H1 (cell line): ENCODE results near the gene HERC3. TPM values are rescaled to one million over a fixed set of nuclear protein-coding genes. Genes with fewer than 3 reads are reported as not detected.

Experiments
- ASH2L ChIP-seq: fragments of 200-600, 300-600 bp; sonication (generic); IDR thresholded peaks from one replicate; pipeline ENCODE4 v1.7.1; 2017; ENCODE audit warnings: low read length
- JUND ChIP-seq: IDR thresholded peaks from 2 replicates; pipeline ENCODE4 v1.6.1; 2011; ENCODE audit warnings: mild to moderate bottlenecking, improper control_type of control experiment, low read length
- polyA plus RNA-seq, 7 experiments: library from polyadenylated mRNA; depleted of rRNA in 3 of 7; stranded (reverse) in 5 of 7; unstranded in 2 of 7; fragments of >200 nt in 5 of 7; fragments of 200-250 nt in 2 of 7; gene quantifications; 1 replicate in 5 of 7; 2 replicates in 1 of 7; 4 replicates in 1 of 7; pipeline versions ENCODE4 v1.2.1 to v1.2.3, GENCODE V29; 2011 to 2013; ENCODE audit warnings: missing spikeins in 2 of 7, mixed read lengths in 2 of 7
- total RNA-seq: library from RNA; stranded (reverse); fragmentation: NEBNext Ultra II Directional; extraction: Animal tissue kit (Norgen Biotek cat#: 25700); gene quantifications from 2 replicates; pipeline ENCODE4 v1.2.1, GENCODE V29; 2021

Gene HERC3
- total and polyA plus RNA-seq, 2 of the 8 experiments (the other 6 are each of a cell fraction or from before 2014, with no cell fraction given), result 1.4 to 5.7 TPM

- TF ChIP-seq ASH2L, result no peak
- TF ChIP-seq JUND, result no peak
These were observed 5.8 kb downstream of the HERC3 start (continued) for GRCh38 chr4:88597970-88598660.
